Hematopoietic multipotent progenitor cell treated with erythropoietin and hydrocortisone succinate and interleukin-3 and kit ligand, for 17 days (in vitro differentiated cells): ENCODE data around the gene ATP8B1.
"Not testable (repeated sequence)": the region's sequence is repeated elsewhere in the genome, so short reads cannot be mapped to it uniquely, and the experiment has no call there.

Experiments used
- DNase-seq: peaks from one replicate; pipeline ENCODE4 v3.0.0-alpha.2; 2015; ENCODE audit warnings: low spot score

ATP8B1 gene

GRCh38 chr18:57764995-57765394 is 38.1 kb downstream of the ATP8B1 start:
- DNase-seq: no peak

DNA sequence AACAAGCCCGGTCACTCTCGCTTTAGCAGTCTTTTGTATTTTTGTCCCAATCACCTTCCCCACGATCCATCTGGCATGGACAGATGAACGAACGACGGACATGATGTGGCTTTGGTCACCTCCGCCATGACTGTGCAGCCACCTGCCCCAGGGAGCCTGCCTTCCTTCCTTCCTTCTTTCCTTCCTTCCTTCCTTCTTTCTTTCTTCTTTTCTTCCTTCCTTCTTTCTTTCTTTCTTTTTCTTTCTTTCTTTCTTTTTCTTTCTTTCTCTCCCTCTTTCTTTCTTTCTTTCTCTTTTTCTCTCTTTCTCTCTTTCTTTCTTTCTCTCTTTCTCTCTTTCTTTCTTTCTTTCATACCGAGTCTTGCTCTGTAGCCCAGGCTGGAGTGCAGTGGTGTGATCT is 39.0 kb downstream of the ATP8B1 start:
- DNase-seq: no peak

DNA sequence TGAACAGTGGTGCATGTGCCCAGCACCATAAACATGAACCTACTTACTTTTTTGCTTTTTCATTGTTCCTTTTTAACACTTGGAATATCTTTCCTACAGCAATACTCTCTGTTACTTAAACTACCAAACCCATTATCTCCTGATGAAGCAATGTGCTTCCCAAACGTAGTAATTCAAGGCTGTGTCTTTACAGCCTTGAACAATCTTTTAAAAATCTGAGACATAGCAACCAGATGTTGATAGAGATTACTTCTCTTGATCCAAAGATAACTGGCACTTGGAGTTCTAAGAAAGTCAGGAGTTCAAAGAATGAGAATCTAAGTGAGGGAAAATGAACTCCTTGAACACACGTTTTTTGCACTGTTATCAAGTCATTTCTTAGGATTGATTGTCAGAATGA is 40.4 kb downstream of the ATP8B1 start:
- DNase-seq: no peak

- no peak for DNase-seq
These were observed 43.5 kb downstream of the ATP8B1 start for GRCh38 chr18:57759650-57760049.

DNA sequence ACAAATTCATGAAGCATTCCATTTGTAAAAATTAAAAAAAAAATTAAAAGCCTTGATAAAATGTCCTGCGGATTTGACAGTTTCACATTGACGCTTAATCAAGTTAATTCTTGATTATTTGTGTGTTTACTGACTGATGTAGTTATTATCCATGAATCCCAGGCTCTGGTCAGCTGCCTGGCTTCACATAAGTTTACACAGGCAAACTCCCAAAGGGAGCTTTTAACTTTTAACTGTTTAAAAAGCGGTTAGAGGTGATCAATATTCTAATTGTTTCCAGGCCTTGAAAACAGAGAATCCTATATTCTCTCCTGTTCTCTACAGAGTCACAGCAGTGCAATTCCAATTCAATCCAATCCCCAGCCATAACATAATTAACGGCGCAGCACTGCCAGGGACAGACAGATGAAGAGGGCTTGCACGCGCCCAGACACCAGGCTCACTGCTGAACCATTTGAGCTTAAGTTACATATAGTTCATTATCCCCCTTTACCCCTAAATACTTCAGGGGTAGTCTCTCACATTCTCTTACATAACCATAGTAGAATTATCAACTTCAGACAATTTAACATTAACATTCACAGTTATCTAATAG is 47.5 kb downstream of the ATP8B1 start:
- DNase-seq: no peak

GRCh38 chr18:57754577-57755338 is 48.4 kb downstream of the ATP8B1 start:
- no peak for DNase-seq

- no peak for DNase-seq
These were observed 50.1 kb downstream of the ATP8B1 start for GRCh38 chr18:57753063-57753462.

DNA sequence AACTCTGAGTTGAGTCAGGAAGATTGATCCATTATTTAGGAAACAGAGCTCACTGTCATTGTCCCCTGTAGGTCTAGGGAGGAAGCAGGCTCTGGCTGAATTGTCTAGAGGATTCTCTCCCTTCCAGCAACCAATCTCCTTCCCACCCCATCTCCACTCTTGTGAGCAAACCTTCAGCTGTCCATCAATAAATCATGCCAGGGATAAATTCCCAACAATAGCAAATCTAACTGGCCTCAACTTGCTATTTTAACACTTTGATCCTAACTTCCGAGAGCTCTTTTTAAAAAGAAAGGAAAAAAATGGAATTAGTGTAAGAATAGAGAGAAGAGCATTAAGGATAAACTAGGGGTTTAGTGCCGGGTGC is 53.5 kb downstream of the ATP8B1 start:
- DNase-seq: no peak

DNA sequence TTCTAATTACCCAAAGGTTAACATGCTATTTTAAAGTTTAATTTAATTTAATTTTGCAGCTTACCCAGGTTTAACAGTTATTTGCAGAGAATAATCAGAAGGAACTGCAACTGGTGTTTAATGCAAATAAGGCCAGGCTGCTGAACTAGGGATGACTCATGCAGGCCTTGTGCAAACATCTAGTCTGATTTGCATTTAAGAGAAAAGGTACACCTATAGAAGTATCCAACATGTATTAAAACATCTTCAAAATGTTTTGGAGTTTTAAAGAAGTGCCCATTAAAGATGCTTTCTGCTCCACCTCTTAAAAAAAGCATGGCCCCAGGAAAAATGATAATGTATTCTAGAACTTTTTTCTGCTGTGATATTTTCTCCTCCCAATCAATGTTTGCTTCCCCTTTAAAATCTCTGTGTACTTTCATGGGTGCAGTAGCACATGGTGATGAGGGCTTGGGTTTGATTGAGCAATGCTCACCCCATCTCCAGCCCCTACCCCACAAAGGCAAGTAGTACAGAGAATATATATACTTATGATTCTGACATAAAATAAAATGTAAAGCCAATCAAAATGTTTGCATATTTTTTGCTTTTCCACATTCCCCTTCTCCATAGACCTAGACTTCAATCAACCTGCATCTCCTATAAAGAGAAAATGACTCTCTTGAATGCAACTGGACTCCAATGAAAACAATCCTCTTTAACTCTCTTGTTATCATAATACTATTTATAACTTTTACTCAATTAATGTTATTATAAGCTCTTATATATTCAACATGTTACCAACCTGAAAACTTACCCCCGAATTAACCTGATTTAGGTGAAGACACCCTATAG is 54.1 kb downstream of the ATP8B1 start:
- no peak for DNase-seq

- no peak for DNase-seq
These were observed 55.1 kb downstream of the ATP8B1 start for GRCh38 chr18:57747809-57748680.

- no peak for DNase-seq
These were observed 58.9 kb downstream of the ATP8B1 start for GRCh38 chr18:57744211-57744694.

DNA sequence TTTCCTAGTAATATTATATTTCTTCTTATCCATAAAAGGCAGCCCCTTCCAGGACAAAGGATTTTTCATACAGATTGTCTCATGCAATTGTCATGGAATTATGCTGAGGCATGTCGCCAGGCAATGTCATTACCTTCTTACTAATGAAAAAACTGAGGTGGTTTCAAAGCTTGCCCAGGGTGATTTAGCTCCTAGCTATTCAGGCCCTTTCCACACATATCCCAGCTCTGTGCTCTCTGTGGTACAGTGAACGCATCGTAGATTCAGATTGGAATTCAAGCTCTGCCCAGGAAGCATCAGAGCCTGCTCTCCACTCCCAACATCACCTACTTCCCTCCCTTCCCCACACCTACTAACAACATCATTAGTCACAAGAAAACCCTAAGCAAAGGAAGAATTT is 60.1 kb downstream of the ATP8B1 start:
- DNase-seq: no peak

DNA sequence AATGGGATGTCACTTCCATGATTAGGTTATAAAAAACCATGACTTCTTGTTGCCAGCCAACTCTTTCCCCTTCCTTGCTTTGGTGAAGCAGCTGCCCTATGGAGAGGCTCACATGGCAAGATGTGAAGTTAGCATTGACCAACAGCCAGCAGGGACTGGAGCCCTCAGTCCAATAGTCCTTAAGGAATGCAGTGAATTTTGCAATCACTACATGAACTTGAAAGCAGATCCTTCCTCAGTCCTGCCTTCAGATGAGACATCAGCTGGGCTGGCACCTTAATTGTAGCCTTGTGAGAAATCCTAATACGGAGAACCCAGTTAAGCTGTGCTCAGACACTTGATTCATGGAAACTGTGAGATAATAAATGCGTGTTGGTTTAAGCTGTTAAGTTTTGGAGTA is 61.8 kb downstream of the ATP8B1 start:
- DNase-seq: no peak

DNA sequence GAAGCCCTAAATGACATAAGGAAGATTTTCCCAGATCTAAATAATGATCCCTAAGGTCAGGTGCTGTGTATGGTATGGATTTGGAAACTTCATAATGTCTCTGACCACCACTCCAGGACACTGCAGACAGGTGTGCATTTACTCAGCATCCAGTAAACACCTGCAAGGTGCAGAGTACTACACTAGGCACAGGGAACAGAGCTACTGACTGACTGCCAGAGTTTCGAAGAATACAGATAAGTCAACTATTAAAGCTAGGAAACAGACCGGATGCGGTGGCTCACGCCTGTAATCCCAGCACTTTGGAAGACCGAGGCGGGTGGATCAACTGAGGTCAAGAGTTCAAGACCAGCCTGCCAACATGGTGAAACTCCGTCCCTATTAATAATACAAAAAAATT is 65.0 kb downstream of the ATP8B1 start:
- no peak for DNase-seq

DNA sequence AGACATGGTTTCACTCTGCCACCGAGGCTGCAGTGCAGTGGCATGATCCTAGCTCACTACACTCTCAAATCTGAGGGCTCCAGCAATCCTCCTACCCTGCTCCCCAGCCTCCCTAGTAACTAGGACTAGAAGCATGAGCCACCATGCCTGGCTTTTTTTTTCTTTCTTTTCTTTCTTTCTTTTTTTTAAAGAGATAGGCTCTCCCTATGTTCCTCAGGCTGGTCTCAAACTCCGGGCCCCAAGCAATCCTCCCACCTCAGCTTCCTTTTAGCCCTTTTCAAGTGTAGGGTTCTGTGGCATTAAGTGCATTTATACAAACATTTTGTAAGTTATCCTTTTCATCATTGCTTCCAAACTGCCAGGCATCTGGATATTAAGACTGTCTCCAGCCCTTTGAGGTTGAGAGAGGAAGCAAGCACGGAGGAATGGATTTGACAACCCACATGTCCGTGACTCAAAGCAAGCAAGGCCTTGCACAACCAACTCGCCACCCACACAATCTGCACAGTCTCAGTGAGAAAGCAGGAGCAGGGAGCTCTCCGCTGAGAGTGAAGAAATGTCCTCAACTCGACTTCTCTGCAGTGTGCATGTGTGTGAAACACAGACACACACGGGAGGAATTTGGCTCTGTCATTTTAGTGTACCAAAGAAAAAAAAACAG is 65.6 kb downstream of the ATP8B1 start:
- DNase-seq: no peak

GRCh38 chr18:57735042-57735441 is 68.1 kb downstream of the ATP8B1 start:
- DNase-seq: not testable (repeated sequence)

DNA sequence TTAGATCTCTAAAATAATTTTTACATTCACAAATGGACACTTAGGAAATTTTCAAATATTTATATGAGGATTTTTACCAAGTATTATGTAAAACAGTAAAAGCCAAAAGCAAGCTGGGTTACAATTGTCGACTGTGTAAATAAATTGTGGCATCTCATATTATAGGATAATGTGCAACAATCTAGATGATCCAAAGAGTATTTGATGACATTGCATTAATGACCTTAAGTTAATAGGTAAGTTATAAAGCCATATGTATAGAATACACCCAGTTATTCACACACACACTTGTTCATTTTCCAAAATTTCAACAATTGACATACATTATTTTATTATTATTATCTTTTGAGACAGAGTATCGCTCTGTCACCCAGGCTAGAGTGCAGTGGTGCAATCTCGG is 69.3 kb downstream of the ATP8B1 start:
- no peak for DNase-seq

DNA sequence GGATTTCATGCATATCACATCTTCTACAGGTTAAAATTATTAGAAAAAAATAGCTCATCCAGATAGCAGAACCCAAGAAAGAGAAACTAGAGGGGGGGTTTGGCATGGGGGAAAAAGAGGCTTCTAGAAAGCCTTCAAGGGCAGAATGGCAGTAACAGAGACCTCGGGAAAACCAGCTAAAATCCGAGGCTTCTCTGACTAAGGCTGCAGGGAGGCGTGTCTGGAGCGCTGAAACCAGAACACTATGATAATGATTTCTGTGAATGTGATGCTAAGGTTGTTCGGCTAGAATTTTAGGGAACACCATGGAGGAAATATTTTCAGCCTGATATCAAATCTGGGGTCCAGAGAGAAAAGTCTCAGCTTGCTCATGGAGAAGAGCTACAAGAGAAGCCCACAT is 73.0 kb downstream of the ATP8B1 start:
- no peak for DNase-seq

DNA sequence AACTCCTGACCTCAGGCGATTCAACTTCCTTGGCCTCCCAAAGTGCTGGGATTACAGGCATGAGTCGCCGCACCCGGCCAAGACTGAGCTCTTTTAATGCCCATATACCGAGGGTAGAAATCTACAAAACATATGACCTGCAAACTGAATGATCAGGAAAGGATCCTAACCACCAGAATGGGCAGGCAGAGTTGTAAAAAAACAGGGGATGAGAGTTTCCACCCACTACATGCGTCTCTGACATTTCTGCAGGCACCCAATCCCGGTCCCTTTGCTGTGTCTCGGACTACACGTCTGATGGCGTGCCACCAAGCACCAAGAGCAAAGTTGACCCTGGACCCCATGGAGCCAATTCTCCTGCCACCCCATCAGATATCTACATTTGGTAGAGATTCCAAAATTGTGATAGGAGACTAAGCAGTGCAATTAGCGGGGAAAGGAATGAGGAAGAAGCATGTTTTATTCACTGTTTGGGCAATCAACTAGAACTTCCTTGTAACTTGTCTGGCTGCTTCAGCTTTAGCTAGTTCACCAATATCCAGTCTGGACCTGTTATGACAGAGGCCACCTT is 74.1 kb downstream of the ATP8B1 start:
- DNase-seq: no peak

GRCh38 chr18:57727952-57728807 is 74.9 kb downstream of the ATP8B1 start:
- DNase-seq: no peak
